Measurements from ENCODE around the gene CBX4. TPM values are rescaled to one million over a fixed set of nuclear protein-coding genes. Genes with fewer than 3 reads are reported as not detected.

Gene CBX4
- total RNA-seq, 2 experiments from 2014 or later, result 50.3 to 57.2 TPM

DNA sequence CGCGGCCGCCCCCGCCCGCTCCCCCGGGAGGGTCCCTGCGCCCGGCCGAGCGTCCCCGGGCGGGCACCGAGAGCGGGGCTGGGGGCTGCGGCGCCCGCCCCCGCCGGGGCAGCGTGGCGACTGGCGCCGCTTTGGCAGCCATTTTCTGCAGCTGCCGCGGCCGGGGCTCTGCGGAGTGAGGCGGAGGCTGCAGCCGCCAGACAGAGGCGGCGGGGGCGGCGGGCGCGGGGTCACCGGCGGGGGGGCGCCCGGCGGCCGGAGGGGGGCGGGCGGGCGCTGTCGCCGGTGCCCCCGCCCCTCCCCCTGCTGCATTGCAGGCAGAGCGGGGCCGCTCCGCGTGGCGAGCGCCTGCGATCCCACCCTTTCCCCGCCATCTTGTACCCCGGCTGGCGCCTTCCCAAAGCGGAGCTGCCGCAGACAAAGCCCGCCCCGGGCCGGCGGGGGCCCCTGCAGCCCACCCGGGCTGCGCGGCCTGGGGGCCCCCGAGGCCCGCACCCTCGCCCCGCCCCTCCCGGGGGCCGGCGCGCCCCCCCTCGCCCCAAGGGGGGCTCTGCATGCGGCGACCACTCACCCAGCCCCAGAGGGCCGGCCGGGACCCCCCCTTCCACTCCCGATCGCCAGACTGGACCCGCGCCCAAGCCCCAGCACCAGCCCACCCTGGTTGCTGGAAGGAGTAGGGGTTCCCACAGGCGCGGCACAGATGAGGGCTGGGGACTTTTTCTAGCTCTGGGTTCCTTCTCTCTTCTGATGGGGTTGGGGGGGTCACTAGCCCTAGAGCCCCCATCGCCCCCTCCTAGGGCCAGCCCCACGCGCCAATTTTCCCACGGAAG lies 25.7 kb downstream of the CBX4 start:
- POLR2A ChIA-PET, result interaction anchor here (0.7 to 1.3 kb wide), 2 partner anchors 9 to 11 kb away, joined by 3 to 4 read pairs; no protein-coding TSS in a partner anchor
- Mint-ChIP-seq H3K27me3 (ENCODE audit: low read depth) (peaks cover 59% of the 10 kb centered on the region), H3K4me1 (ENCODE audit: low read depth) (peaks cover 39% of the 10 kb centered on the region), H3K27ac (no peak overlapping the region), H3K9me3 (ENCODE audit: insufficient read depth) (no peaks in the 10 kb centered on the region), H3K4me3 (no peak overlapping the region), H3K36me3 (ENCODE audit: low read depth) (peaks cover 2% of the 10 kb centered on the region)
- no peak for DNase-seq
- ATAC-seq, result no peak
- CTCF ChIA-PET, result interaction anchor here (0.7 to 10.5 kb wide), 7 partner anchors 10 to 266 kb away, joined by 3 to 94 read pairs (median 3); partner anchors contain the start of genes CBX4 and CBX8

DNA sequence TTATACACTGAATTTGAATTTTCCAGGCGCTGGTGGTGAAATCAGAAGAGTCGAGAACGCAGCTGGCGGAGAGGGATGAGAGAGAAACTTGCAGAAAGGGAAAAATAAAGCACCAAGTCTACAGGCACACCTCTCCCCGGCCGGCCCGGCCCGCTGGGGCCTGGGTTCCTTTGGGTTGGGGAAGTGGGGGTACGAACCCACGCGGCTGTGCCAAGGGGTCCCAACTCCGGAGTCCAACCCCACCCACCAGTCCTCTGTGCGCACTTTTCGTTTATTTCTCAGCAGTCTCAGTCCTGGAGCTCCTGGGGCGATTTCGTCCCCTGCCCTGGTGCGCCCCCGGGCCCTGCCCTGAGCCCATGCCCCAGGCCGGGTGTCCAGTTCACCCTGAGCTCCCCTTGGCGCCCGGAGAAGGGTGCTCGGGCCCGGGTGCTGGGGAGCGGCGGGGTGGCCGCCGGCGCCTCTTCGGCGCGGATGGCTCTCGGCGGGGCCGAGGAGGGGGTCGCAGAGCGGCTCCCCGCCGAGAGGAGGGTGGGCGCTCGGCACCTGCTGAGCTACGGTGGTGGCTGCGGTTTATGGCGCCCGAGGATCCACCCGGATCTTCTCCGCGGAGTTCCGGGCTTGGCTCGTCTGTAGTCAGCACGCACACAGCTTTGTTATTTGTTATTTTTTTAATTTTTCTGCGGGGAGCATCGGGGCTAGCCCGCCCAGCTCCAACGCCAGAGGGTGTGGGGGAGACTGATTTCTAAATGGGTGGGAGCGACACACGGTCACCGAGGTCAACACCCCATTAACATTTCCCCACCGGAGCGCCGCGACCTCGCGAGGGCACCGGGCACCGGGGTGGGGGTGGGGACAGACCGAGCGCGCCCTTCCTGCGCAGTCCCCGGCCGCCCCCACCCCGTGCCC lies 26.6 kb downstream of the CBX4 start:
- no peaks in the 10 kb centered on the region for H3K9me3 Mint-ChIP-seq (ENCODE audit: insufficient read depth)
- H3K27me3 Mint-ChIP-seq (ENCODE audit: low read depth), result peaks cover 61% of the 10 kb centered on the region
- H3K4me3 Mint-ChIP-seq, result peak overlapping the region; percentile 40
- H3K27ac Mint-ChIP-seq, result no peak overlapping the region
- POLR2A ChIA-PET, result interaction anchor here (1.3 to 1.7 kb wide), 3 partner anchors 8 to 26 kb away, joined by 4 to 11 read pairs (median 6); partner anchors contain the start of gene CBX4
- peaks cover 39% of the 10 kb centered on the region for H3K4me1 Mint-ChIP-seq (ENCODE audit: low read depth)
- peaks cover 2% of the 10 kb centered on the region for H3K36me3 Mint-ChIP-seq (ENCODE audit: low read depth)
- ATAC-seq (no peak), DNase-seq (no peak)
- CTCF ChIA-PET, result interaction anchor here (1.0 to 10.5 kb wide), 9 partner anchors 9 to 267 kb away, joined by 3 to 94 read pairs (median 3); partner anchors contain the start of gene CBX4

DNA sequence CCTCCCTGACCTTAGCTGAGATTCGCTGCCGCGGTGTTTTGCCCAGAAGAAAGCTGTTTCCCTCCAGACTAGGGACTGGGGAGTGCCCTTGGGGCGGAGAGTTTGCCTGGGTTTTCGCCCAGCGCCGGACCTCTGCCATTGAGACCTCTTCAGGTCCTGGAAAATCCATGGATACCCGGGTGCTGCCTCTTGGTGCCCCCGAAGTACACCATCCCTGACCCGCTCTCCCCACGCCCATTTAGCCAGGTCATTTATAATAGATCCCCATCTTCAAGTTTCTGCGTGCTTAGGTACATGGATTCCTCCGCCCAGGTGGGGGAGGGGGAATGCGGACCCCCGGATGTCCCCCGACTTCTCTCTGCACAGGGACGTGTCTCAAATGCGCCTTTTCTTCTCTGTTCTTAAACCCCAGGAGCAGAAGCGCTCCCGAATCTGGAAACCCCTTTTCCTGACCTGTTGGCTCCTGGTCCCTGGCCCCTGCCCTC lies 27.3 kb downstream of the CBX4 start:
- DNase-seq (peak; percentile 20), ATAC-seq (no peak)
- ChIA-PET POLR2A (interaction anchor here (1.3 to 1.7 kb wide), 3 partner anchors 8 to 27 kb away, joined by 4 to 11 read pairs (median 6); partner anchors contain the start of gene CBX4), CTCF (interaction anchor here (0.7 to 10.5 kb wide), 12 partner anchors 9 to 182 kb away, joined by 3 to 94 read pairs (median 4); partner anchors contain the start of genes CBX4 and CBX8)
- H3K27ac Mint-ChIP-seq, result no peak overlapping the region
- H3K4me1 Mint-ChIP-seq (ENCODE audit: low read depth), result peaks cover 39% of the 10 kb centered on the region
- no peaks in the 10 kb centered on the region for H3K9me3 Mint-ChIP-seq (ENCODE audit: insufficient read depth)
- H3K27me3 Mint-ChIP-seq (ENCODE audit: low read depth), result peaks cover 63% of the 10 kb centered on the region
- peaks cover 2% of the 10 kb centered on the region for H3K36me3 Mint-ChIP-seq (ENCODE audit: low read depth)
- peak overlapping the region; percentile 36 for H3K4me3 Mint-ChIP-seq

DNA sequence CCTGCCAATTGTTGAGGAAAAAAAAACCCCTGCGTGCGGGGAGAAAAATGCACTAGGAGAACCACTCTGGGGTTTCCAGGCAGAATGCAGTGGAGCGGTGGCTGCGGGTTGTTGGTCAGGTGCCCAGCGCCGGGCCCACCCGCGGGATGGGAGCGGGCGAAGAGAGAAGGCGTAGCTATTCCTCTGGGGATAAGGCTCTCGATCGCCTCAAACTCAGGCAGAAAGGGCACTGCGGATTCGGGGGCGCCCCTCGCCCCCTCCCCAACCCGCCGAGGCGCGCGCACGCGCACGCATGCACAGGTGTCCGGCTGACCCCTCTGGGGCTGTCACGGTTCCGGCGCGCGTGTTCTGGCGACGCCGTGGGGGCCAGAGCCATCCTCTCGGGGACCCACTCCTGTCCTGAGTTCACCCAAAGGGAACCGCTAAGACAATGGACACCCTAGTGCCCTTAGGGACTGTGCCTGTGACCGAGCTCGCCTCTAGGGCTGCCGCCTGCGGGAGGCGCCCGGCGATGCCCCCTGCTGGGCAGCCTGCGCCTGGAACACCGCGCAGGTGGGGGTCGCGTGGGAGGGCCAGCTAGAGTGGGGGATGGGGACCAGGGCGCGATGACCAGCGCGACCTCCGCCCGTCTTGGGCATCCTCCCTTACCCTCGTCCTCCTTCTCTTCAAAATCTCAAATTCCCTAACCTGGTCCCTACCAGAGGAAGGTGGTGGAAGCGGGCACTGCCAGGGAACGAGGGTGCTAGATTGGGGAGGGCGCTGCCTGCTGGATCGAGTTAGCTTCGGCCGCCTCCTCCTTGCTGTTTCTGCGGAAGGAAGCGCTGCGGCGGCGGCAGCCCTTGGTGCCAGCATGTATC lies 28.0 kb downstream of the CBX4 start:
- CTCF ChIA-PET, result interaction anchor here (0.7 to 10.5 kb wide), 17 partner anchors 10 to 182 kb away, joined by 3 to 94 read pairs (median 4); partner anchors contain the start of genes CBX4 and CBX8

DNA sequence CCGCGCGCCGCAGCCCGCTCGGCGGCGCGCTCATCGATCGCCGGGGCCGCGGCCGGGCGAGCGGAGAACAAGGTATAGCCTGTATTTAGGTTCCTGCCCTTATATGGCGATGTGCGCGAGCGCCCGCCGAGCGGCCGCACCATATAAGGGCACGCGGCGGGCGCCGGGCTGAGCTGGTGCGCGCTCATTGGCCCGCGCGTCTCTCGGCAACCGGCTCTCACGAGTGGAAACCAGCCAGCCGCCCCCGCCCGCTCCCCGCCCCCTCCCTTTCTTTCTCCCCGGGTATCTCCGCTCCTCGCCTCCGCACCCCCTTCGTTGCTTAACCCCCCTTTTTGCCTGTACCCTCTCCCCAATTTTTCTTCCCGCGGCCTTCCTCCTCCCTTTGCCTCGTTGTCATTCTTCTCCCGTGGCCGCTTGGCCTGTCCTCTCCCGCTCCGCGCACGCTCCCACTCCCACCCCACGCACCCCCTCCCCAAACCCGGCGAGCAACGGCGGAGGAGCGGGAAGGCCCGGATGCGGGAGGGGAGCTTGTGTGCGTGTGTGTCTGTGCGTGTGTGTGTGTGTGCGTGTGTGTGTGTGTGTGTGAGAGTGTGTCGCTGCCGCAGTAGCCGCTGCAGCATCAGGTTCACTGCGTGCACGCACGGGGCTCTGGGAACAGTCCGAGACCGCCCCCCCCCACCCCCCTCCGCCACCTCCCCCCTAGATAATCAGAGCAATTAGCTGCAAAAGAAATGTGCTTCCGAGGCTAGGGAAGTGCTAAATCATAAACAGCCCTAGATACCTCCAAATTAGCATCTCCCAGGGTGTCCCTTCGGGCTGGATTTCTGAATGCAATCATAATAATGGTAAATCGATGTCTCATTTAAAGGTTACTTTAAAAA lies 28.9 kb downstream of the CBX4 start:
- Mint-ChIP-seq H3K27me3 (ENCODE audit: low read depth) (peaks cover 66% of the 10 kb centered on the region), H3K27ac (no peak overlapping the region), H3K4me1 (ENCODE audit: low read depth) (peaks cover 42% of the 10 kb centered on the region), H3K36me3 (ENCODE audit: low read depth) (no peaks in the 10 kb centered on the region), H3K4me3 (peak overlapping the region; percentile 40), H3K9me3 (ENCODE audit: insufficient read depth) (no peaks in the 10 kb centered on the region)
- ATAC-seq, result peak; percentile 94
- ChIA-PET POLR2A (interaction anchor here (0.8 kb wide), 1 partner anchor 14 kb away, joined by 3 read pairs; the partner anchor contains the start of gene CBX8), CTCF (interaction anchor here (0.9 to 10.5 kb wide), 13 partner anchors 11 to 183 kb away, joined by 3 to 94 read pairs (median 4); partner anchors contain the start of genes CBX4 and CBX8)
- DNase-seq, result peak; percentile 85

More for the DNA sequence above, 28.0 kb downstream of the CBX4 start:
- peaks cover 2% of the 10 kb centered on the region for H3K36me3 Mint-ChIP-seq (ENCODE audit: low read depth)
- H3K4me1 Mint-ChIP-seq (ENCODE audit: low read depth), result peaks cover 39% of the 10 kb centered on the region
- no peak overlapping the region for H3K27ac Mint-ChIP-seq
- no peaks in the 10 kb centered on the region for H3K9me3 Mint-ChIP-seq (ENCODE audit: insufficient read depth)
- peak overlapping the region; percentile 36 for H3K4me3 Mint-ChIP-seq
- peaks cover 63% of the 10 kb centered on the region for H3K27me3 Mint-ChIP-seq (ENCODE audit: low read depth)
- POLR2A ChIA-PET, result interaction anchor here (0.8 to 1.7 kb wide), 3 partner anchors 14 to 28 kb away, joined by 3 to 11 read pairs (median 6); partner anchors contain the start of genes CBX4 and CBX8
- DNase-seq (peak; percentile 62), ATAC-seq (no peak)

DNA sequence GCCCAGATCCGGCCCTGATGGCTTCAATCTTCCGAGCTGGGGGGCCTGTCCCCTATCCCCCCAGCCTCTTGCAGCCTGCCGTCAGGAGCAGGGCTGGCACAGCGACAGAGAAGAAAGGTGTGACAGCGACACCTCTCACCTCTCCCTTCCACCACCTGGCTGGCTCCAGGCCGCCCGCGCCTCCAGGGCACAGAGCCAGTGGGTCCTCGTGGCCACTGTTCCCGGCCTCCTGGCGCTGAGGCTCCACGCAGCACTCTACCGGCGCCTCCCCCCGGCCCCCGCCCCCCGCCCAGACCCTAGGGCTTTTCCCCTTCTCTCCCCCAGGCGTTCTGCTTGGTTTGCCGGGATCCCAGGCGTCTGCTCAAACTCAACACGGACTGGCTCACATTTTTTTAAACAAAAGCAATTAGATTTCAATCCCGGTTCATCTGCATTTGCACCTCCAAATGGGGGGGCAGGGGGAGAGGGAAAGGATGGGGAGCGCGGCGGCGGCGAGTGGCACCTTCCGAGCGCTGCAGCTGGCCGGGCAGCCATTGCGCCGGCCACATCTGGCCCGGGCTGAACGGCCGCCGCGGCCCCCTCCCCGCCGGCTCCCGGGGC lies 29.6 kb downstream of the CBX4 start:
- ATAC-seq, result no peak
- Mint-ChIP-seq H3K27ac (no peak overlapping the region), H3K27me3 (ENCODE audit: low read depth) (peaks cover 73% of the 10 kb centered on the region), H3K4me3 (no peak overlapping the region), H3K36me3 (ENCODE audit: low read depth) (no peaks in the 10 kb centered on the region), H3K9me3 (ENCODE audit: insufficient read depth) (no peaks in the 10 kb centered on the region), H3K4me1 (ENCODE audit: low read depth) (peaks cover 49% of the 10 kb centered on the region)
- no peak for DNase-seq
- CTCF ChIA-PET, result interaction anchor here (1.2 to 10.5 kb wide), 10 partner anchors 12 to 184 kb away, joined by 4 to 94 read pairs (median 6); partner anchors contain the start of genes CBX4 and CBX8
- POLR2A ChIA-PET, result interaction anchor here (1.1 to 2.6 kb wide), 2 partner anchors 13 to 30 kb away, joined by 3 to 11 read pairs; partner anchors contain the start of genes CBX4 and CBX8

DNA sequence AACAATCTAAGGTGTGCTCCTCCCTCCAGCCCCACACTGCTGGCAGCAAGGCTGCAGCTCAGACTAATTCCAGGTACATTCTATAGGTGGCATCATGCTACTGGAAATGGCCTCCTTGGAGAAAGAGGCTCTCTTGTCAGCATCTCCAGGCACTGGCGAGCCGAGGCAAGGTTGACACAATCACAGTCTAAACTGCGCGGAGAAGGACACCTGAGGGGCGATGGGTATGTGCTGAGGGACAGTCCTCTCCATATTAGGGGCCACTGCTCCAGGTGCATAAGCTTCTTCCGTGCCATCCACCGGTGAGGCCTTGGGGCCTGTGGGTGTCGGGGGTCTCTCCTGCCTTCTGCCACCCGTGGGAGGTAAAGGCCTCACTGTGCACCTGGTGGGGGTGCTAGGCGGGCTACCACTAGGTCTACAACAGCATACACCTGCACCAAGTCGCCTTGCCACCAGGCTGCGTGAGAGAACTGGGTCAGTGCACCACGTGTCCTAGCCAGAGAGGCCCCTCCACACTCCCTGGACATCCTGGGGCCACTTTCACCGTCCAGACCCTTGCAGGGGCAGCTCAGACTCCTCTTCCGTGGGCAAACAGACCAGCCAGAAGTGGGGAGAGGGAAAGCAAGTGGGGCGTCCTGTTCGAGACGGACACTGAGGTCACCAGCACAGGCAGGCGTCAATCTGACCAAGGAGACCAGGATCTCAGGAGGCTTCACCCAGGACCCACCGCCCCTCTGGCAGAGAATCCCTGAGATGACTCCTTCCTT lies 30.3 kb downstream of the CBX4 start:
- Mint-ChIP-seq H3K4me1 (ENCODE audit: low read depth) (peaks cover 48% of the 10 kb centered on the region), H3K27me3 (ENCODE audit: low read depth) (peaks cover 71% of the 10 kb centered on the region), H3K9me3 (ENCODE audit: insufficient read depth) (no peaks in the 10 kb centered on the region), H3K36me3 (ENCODE audit: low read depth) (peaks cover 3% of the 10 kb centered on the region), H3K27ac (no peak overlapping the region), H3K4me3 (peak overlapping the region; percentile 38)
- POLR2A ChIA-PET, result interaction anchor here (0.7 to 2.6 kb wide), 4 partner anchors 12 to 455 kb away, joined by 3 to 11 read pairs (median 4); partner anchors contain the start of genes CBX4 and CBX8
- CTCF ChIA-PET, result interaction anchor here (0.7 to 10.5 kb wide), 21 partner anchors 8 to 199 kb away, joined by 3 to 94 read pairs (median 4); partner anchors contain the start of genes CBX4 and CBX8
- ATAC-seq (peak; percentile 19), DNase-seq (peak; percentile 62)

DNA sequence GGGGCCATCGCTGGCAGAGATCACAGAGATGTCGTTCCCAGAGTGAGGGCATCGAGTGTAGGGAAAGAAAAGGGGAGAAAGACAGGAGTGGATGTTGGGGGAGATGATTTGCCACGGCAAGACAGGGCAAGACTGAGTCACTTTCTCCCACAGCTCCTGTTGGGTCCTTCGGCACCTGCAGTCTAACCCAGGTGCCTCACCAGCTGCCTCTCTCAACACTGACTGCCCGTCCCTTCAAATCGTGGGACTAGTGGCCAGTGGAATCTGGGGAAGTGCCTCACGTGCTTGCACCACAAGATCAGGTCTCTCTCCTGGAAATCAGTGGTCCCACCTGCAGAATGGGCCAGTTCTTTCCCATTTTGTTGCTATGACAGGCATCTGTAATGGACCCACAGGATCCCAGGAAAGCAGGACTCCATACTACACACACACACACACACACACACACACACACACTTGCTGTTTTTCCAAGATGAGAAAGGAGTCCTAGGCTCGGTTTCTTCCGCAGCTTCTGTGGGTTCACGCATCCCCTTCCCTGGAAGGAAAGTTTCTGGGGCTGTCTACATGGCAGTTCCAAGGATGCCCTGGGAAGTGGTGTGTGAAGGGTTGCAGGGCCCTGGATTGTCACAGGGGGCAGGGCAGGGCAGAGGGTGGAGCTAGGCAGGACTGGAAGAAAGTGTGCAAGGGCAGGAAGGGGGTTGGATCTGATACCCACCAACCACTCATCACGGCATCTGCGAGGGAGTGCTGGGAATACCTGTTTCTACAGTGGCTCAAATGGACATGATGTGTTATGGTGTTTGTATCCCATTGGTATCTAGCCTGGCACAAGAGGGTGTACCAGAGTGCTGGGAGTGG lies 32.1 kb downstream of the CBX4 start:
- H3K27me3 Mint-ChIP-seq (ENCODE audit: low read depth), result peaks cover 75% of the 10 kb centered on the region
- no peak overlapping the region for H3K27ac Mint-ChIP-seq
- peaks cover 52% of the 10 kb centered on the region for H3K4me1 Mint-ChIP-seq (ENCODE audit: low read depth)
- H3K9me3 Mint-ChIP-seq (ENCODE audit: insufficient read depth), result no peaks in the 10 kb centered on the region
- DNase-seq, result no peak
- CTCF ChIA-PET, result interaction anchor here (0.9 to 10.5 kb wide), 13 partner anchors 10 to 201 kb away, joined by 3 to 94 read pairs (median 4); partner anchors contain the start of genes CBX4 and CBX8
- no peak overlapping the region for H3K4me3 Mint-ChIP-seq
- ATAC-seq, result no peak
- POLR2A ChIA-PET, result interaction anchor here (2.6 kb wide), 1 partner anchor 32 kb away, joined by 11 read pairs; the partner anchor contains the start of gene CBX4
- H3K36me3 Mint-ChIP-seq (ENCODE audit: low read depth), result peaks cover 3% of the 10 kb centered on the region
